ENCODE data around the gene SPPL3.

DNA sequence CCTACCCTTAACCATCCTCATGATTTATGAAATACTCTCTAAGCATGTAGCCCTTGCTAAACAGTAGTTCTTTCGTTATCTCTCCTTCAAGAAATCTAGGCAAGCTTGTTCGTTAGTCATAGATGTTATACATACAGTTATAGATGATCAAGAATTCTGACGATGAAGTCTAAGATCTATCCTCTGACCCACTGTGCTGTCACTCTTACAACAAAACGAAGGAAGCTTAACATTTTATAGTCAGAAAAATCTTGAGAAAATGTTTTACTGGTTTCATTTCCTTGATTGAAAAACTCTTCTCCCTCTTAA lies 68.9 kb downstream of the SPPL3 start:
- TF ChIP-seq, protein P1, sequence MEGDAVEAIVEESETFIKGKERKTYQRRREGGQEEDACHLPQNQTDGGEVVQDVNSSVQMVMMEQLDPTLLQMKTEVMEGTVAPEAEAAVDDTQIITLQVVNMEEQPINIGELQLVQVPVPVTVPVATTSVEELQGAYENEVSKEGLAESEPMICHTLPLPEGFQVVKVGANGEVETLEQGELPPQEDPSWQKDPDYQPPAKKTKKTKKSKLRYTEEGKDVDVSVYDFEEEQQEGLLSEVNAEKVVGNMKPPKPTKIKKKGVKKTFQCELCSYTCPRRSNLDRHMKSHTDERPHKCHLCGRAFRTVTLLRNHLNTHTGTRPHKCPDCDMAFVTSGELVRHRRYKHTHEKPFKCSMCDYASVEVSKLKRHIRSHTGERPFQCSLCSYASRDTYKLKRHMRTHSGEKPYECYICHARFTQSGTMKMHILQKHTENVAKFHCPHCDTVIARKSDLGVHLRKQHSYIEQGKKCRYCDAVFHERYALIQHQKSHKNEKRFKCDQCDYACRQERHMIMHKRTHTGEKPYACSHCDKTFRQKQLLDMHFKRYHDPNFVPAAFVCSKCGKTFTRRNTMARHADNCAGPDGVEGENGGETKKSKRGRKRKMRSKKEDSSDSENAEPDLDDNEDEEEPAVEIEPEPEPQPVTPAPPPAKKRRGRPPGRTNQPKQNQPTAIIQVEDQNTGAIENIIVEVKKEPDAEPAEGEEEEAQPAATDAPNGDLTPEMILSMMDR (IDR thresholded peaks at IDR 0.05): no peak
- TF ChIP-seq EZH2 (IDR thresholded peaks at IDR 0.05): no peak
